ENCODE results near the gene SLC2A14. TPM values are rescaled to one million over a fixed set of nuclear protein-coding genes. Genes with fewer than 3 reads are reported as not detected.
"Not testable (repeated sequence)": the region's sequence is repeated elsewhere in the genome, so short reads cannot be mapped to it uniquely, and the experiment has no call there.

Gene SLC2A14
- total RNA-seq, 1 donor from 2014 or later = 7.5 TPM

DNA sequence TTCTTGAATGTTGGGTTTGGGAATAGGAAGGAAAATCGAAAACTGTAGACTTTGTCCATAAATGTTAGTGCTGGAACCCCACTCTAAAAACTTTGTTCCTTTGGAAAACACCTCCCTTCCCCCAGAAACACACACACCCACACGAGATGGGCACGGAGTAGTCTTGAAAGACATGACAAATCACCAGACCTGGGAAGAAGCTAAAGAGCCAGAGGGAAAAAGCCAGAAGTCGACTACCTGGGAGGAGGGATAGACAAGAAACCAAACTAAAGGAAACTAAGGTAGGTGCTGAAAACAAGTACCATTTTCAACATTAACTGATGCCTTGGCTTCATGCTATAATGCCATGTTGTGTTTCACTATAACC lies 84.4 kb downstream of the SLC2A14 start:
- intact Hi-C loops (cut with DNase I) = no loop called here
- DNase-seq (ENCODE audit: low spot score) (no peak), ATAC-seq (no peak)

DNA sequence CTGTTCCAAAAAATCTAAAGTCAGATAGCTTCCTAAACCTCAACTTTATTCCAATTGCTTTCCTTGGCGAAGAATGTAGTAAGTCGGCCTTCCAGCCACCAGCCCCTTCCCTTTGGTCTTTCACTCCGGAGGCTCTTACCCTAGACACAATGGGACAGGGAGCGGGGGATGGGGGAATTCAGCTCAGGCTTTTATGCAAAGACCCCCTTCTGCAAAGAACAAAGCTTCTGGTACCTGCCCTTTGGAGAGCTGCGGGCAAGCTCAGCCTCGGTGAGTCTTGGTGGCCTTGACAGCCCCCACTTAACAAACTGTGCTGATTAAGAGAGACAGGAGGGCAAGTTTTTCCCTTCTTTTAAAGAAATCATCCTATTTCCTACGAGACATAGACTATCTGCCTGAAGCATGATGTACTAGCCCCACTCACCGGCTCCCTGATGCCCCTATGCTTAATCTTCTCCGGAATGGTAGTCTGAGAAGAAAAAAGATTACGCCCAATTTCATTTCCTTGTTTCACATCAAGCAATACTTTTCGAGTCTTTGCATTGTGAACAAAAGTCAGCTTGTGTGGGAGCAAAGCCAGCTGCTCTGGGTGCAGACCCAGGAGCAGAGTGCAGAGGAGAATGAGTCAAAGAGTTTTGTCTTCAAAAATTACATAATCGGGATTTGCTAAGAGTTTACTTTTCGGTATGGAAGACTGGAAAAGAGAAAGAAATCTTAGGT lies 85.0 kb downstream of the SLC2A14 start:
- DNase-seq (ENCODE audit: low spot score) = no peak
- ATAC-seq = no peak
- intact Hi-C loops (cut with DNase I) = no loop called here

DNA sequence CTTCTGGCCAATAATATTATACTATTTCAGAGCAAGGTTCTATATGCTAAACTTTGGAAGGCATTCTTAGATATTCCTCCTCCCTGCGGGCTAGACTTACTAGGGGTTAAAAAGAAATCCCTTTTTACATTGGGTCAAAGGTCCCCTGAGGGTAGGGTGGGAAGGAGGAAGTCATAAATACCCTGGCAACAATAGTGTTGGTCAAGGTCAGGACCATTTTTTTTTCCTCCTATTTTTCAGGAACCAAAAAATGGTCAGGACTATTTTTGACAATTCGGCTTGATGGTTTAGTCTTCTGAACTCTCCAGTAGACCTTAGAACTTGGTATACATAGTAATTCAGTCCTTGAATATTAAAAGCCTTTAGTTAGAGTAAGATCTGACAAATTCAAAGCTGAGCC lies 88.0 kb downstream of the SLC2A14 start:
- intact Hi-C loops (cut with DNase I) = no loop called here
- no peak for ATAC-seq
- DNase-seq (ENCODE audit: low spot score) = no peak

DNA sequence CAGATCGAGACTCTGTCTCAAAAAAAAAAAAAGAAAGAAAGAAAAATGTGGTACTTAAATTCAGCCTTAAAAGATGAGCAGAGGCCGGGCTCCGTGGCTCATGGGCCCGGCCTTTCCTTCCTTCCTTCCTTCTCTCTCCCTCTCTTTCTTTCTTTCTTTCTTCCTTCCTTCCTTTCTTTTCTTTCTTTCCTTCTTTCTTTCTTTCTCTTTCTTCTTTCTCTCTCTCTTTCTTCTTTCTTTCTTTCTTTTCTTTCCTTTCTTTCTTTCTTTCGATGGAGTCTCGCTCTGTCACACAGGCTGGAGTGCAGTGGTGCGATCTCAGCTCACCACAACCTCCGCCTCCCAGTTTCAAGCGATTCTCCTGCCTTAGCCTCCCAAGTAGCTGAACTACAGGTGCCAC lies 89.3 kb downstream of the SLC2A14 start:
- intact Hi-C loops (cut with DNase I); DNase-seq (ENCODE audit: low spot score); ATAC-seq: not testable (repeated sequence)

DNA sequence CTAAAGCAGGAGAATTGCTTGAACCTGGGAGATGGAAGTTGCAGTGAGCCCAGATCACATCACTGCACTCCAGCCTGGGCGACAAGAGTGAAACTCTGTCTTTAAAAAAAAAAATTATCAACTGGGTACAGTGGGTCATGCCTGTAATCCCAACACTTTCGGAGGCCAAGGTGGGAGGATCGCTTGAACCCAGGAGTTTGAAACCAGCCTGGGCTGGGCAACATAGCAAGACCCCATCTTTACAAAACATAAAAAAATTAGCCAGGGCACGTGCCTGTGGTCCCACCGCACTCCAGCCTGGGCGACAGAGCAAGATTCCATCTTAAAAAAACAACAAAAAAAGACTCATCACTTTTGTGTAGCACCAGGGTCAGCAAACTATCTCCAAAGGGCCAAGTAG lies 90.7 kb downstream of the SLC2A14 start:
- DNase-seq (ENCODE audit: low spot score) (no peak), ATAC-seq (no peak)
- intact Hi-C loops (cut with DNase I) = no loop called here

DNA sequence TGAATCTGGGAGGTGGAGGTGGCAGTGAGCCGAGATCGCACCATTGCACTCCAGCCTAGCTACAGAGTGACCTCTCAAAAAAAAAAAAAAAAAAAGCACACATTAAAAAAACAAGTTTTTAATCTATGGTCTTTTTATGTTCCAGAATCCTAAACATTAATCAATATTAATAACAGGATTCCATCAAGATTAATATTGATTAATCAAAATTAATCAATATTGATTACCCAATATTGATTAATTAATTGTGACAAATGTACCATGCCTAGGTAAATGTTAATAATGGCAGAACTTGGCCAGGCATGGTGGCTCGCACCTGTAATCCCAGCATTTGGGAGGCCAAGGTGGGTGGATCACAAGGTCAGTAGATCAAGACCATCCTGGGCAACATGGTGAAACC lies 91.4 kb downstream of the SLC2A14 start:
- DNase-seq (ENCODE audit: low spot score) (no peak), ATAC-seq (no peak)
- intact Hi-C loops (cut with DNase I) = no loop called here

DNA sequence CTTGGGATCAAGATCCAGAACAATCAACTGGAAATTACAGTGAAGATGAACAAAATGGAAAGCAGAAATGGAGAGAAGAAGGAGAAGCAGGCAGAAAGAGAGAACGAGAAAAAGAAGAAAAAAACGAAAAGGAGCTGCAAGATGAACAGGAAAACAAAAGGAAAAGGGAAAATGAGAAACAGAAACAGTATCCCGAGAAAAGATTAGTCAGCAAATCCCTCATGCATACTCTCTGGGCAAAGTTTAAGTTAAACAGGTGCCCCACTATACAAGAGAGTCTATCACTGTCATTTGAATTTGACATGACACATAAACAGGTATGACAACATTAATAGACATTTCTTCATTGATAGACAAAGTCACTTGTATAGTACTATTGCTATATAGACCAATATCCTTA lies 102.7 kb downstream of the SLC2A14 start:
- intact Hi-C loops (cut with DNase I) = no loop called here
- ATAC-seq = no peak

More for the DNA sequence above, 102.7 kb downstream of the SLC2A14 start:
- DNase-seq (ENCODE audit: low spot score) = no peak

Other genes with a start within 250 kb of the SLC2A14 start
- gene APOBEC1, start 207.0 kb downstream of the SLC2A14 start, total RNA-seq = not detected
- gene GDF3, start 177.1 kb downstream of the SLC2A14 start, total RNA-seq = 1.3 TPM
- not detected for gene DPPA3, start 161.5 kb downstream of the SLC2A14 start, total RNA-seq
- not detected for gene CLEC4C, start 125.5 kb downstream of the SLC2A14 start, total RNA-seq
- not detected for gene NANOGNB, start 107.7 kb downstream of the SLC2A14 start, total RNA-seq
- gene NANOG, start 83.5 kb downstream of the SLC2A14 start, total RNA-seq = 0.31 TPM
- 431 TPM for gene SLC2A3, start 63.3 kb upstream of the SLC2A14 start, total RNA-seq
- 29.9 TPM for gene FOXJ2, start 159.8 kb upstream of the SLC2A14 start, total RNA-seq
- 21.8 TPM for gene C3AR1, start 193.4 kb upstream of the SLC2A14 start, total RNA-seq
- 34.8 TPM for gene NECAP1, start 209.4 kb upstream of the SLC2A14 start, total RNA-seq